ENCODE data around the gene EP400. TPM values are rescaled to one million over a fixed set of nuclear protein-coding genes. Genes with fewer than 3 reads are reported as not detected.

Gene EP400
- total RNA-seq, 1 experiment from 2014 or later = 4.2 TPM

- no peak for DNase-seq (ENCODE audit: low read depth)
Measured at GRCh38 chr12:132123970-132124765, 174.4 kb downstream of the EP400 start.

- no peak for DNase-seq (ENCODE audit: low read depth)
Measured at GRCh38 chr12:132124766-132125425, 175.2 kb downstream of the EP400 start.

GRCh38 chr12:132125736-132126135, 176.0 kb downstream of the EP400 start:
- DNase-seq (ENCODE audit: low read depth) = no peak

GRCh38 chr12:132127041-132127440, 177.3 kb downstream of the EP400 start:
- DNase-seq (ENCODE audit: low read depth) = no peak

- DNase-seq (ENCODE audit: low read depth) = no peak
Measured at GRCh38 chr12:132129007-132129406, 179.3 kb downstream of the EP400 start.

- DNase-seq (ENCODE audit: low read depth) = no peak
Measured at GRCh38 chr12:132130690-132131089, 180.9 kb downstream of the EP400 start.

Other genes starting within 250 kb of the EP400 start
- gene SFSWAP, start 238.9 kb upstream of the EP400 start, total RNA-seq (2014; rRNA removed; shearing (Covaris generic)) = 29.2 and 33.9 TPM in 2 replicates
- 3.1 and 11.4 TPM in 2 replicates for gene MMP17, start 121.5 kb upstream of the EP400 start, total RNA-seq (2014; rRNA removed; shearing (Covaris generic))
- gene ULK1, start 55.3 kb upstream of the EP400 start, total RNA-seq (2014; rRNA removed; shearing (Covaris generic)) = 2.7 and 5.1 TPM in 2 replicates
- gene PUS1, start 20.7 kb upstream of the EP400 start, total RNA-seq (2014; rRNA removed; shearing (Covaris generic)) = 43.8 and 53.5 TPM in 2 replicates
- 4.1 and 5.2 TPM in 2 replicates for gene DDX51, start 194.4 kb downstream of the EP400 start, total RNA-seq (2014; rRNA removed; shearing (Covaris generic))
- gene NOC4L, start 194.5 kb downstream of the EP400 start, total RNA-seq (2014; rRNA removed; shearing (Covaris generic)) = 13.7 and 14.2 TPM in 2 replicates